Measurements from ENCODE around the gene LIPF.
"Not testable (repeated sequence)": the region's sequence is repeated elsewhere in the genome, so short reads cannot be mapped to it uniquely, and the experiment has no call there.

LIPF gene
- total RNA-seq, result 0 to 0.09 reads per million in 2 donors

GRCh38 chr10:88664142-88664541, at the start of gene LIPF:
Gene LIPF (plus strand): TSS chr10:88664442. CDS start chr10:88667298, 2,856 bp downstream.
- DNase-seq, result no peak

- no peak for DNase-seq
These were observed 47.8 kb upstream of the LIPF start for GRCh38 chr10:88616250-88616977.

- DNase-seq, result no peak
These were observed 46.4 kb upstream of the LIPF start for GRCh38 chr10:88617772-88618300.

GRCh38 chr10:88618496-88618895, 45.7 kb upstream of the LIPF start:
- no peak for DNase-seq

GRCh38 chr10:88620441-88620840, 43.8 kb upstream of the LIPF start:
- DNase-seq, result no peak

- no peak for DNase-seq
These were observed 40.4 kb upstream of the LIPF start for GRCh38 chr10:88623835-88624234.

GRCh38 chr10:88624840-88625239, 39.4 kb upstream of the LIPF start:
- DNase-seq, result no peak

GRCh38 chr10:88640186-88640585, 24.1 kb upstream of the LIPF start:
- DNase-seq, result no peak

GRCh38 chr10:88642209-88642608, 22.0 kb upstream of the LIPF start:
- no peak for DNase-seq

- DNase-seq, result no peak
These were observed 21.3 kb upstream of the LIPF start for GRCh38 chr10:88642963-88643362.

GRCh38 chr10:88647061-88647615, 17.1 kb upstream of the LIPF start:
- no peak for DNase-seq

- no peak for DNase-seq
These were observed 13.1 kb upstream of the LIPF start for GRCh38 chr10:88651101-88651551.

- no peak for DNase-seq
These were observed 11.6 kb upstream of the LIPF start for GRCh38 chr10:88652616-88653015.

- no peak for DNase-seq
These were observed 6.3 kb upstream of the LIPF start for GRCh38 chr10:88657901-88658300.

- no peak for DNase-seq
These were observed 4.3 kb upstream of the LIPF start for GRCh38 chr10:88659725-88660597.

- no peak for DNase-seq
These were observed 3.7 kb upstream of the LIPF start for GRCh38 chr10:88660598-88660884.

- DNase-seq, result no peak
These were observed 3.2 kb upstream of the LIPF start for GRCh38 chr10:88661018-88661417.

- DNase-seq, result no peak
These were observed 2.7 kb upstream of the LIPF start for GRCh38 chr10:88661577-88661976.

GRCh38 chr10:88663153-88663552, 1.1 kb upstream of the LIPF start:
- DNase-seq, result not testable (repeated sequence)

GRCh38 chr10:88668465-88668864, 4.2 kb downstream of the LIPF start:
- DNase-seq, result no peak

- DNase-seq, result no peak
These were observed 6.3 kb downstream of the LIPF start for GRCh38 chr10:88670497-88670896.

- DNase-seq, result no peak
These were observed 7.8 kb downstream of the LIPF start for GRCh38 chr10:88672041-88672440.

GRCh38 chr10:88676283-88677060, 12.2 kb downstream of the LIPF start:
- no peak for DNase-seq

Measured in activated gamma-delta T cell (primary cell).